ENCODE measurements around the gene ENO2. TPM values are rescaled to one million over a fixed set of nuclear protein-coding genes. Genes with fewer than 3 reads are reported as not detected.

Gene ENO2
- total RNA-seq, 1 donor from 2014 or later = 120 TPM

- intact Hi-C loops (cut with micrococcal nuclease) = no loop called here
Observed at GRCh38 chr12:6909421-6910145, 4.8 kb upstream of the ENO2 start.

GRCh38 chr12:6912164-6912935, 2.0 kb upstream of the ENO2 start:
- intact Hi-C loops (cut with micrococcal nuclease) = no loop called here

- intact Hi-C loops (cut with micrococcal nuclease) = loop anchor here (1.0 kb wide), 3 partner anchors 11 to 42 kb away; partner anchors contain the start of genes LRRC23 and SPSB2
Observed at GRCh38 chr12:6914947-6915788, 788 bp downstream of the ENO2 start.

GRCh38 chr12:6915789-6916285, 1.5 kb downstream of the ENO2 start:
- intact Hi-C loops (cut with micrococcal nuclease) = no loop called here

- intact Hi-C loops (cut with micrococcal nuclease) = no loop called here
Observed at GRCh38 chr12:6916426-6917200, 2.2 kb downstream of the ENO2 start.

GRCh38 chr12:6917491-6918231, 3.3 kb downstream of the ENO2 start:
- intact Hi-C loops (cut with micrococcal nuclease) = no loop called here

- intact Hi-C loops (cut with micrococcal nuclease) = no loop called here
Observed at GRCh38 chr12:6919588-6919987, 5.2 kb downstream of the ENO2 start.

- intact Hi-C loops (cut with micrococcal nuclease) = no loop called here
Observed at GRCh38 chr12:6921539-6921938, 7.2 kb downstream of the ENO2 start.

- intact Hi-C loops (cut with micrococcal nuclease) = no loop called here
Observed at GRCh38 chr12:6921996-6922946, 7.9 kb downstream of the ENO2 start.

GRCh38 chr12:6923003-6923732, 8.8 kb downstream of the ENO2 start:
- intact Hi-C loops (cut with micrococcal nuclease) = no loop called here

- intact Hi-C loops (cut with micrococcal nuclease) = loop anchor here (1.0 kb wide), 5 partner anchors 14 to 189 kb away; partner anchors contain the start of genes C1R and C1RL
Observed at GRCh38 chr12:6923851-6924250, 9.5 kb downstream of the ENO2 start.

- intact Hi-C loops (cut with micrococcal nuclease) = no loop called here
Observed at GRCh38 chr12:6925239-6925539, 10.8 kb downstream of the ENO2 start.

- intact Hi-C loops (cut with micrococcal nuclease) = no loop called here
Observed at GRCh38 chr12:6925540-6926279, 11.3 kb downstream of the ENO2 start.

- intact Hi-C loops (cut with micrococcal nuclease) = no loop called here
Observed at GRCh38 chr12:6927379-6928021, 13.1 kb downstream of the ENO2 start, which contains the start of gene ATN1. Gene ATN1, plus strand, starts transcription at chr12:6927959. Its CDS starts 6,043 bp downstream, at chr12:6934002.

GRCh38 chr12:6928022-6928702, 13.8 kb downstream of the ENO2 start:
- intact Hi-C loops (cut with micrococcal nuclease) = no loop called here

- intact Hi-C loops (cut with micrococcal nuclease) = no loop called here
Observed at GRCh38 chr12:6928703-6929407, 14.5 kb downstream of the ENO2 start.

Data from T-helper 2 cell treated with Interferon-gamma antibody and Interleukin-4, amounts not matched to agents 100 ng/mL and 5 ng/mL, for 36 hours (primary cell).